ENCODE measurements around the gene RBFA.
"Not testable (repeated sequence)": the region's sequence is repeated elsewhere in the genome, so short reads cannot be mapped to it uniquely, and the experiment has no call there.

Gene RBFA

GRCh38 chr18:80010551-80010906 lies 23.7 kb upstream of the RBFA start:
- Mint-ChIP-seq H3K27me3 (no peaks in the 10 kb centered on the region), H3K9me3 (peaks cover 28% of the 10 kb centered on the region)

GRCh38 chr18:80011496-80012137 lies 22.6 kb upstream of the RBFA start:
- Mint-ChIP-seq H3K9me3 (peaks cover 25% of the 10 kb centered on the region), H3K36me3 (peaks cover 28% of the 10 kb centered on the region)
- H3K27me3 Mint-ChIP-seq, ATAC-seq, H3K4me1 Mint-ChIP-seq, H3K27ac Mint-ChIP-seq, H3K4me3 Mint-ChIP-seq: not testable (repeated sequence)

More at GRCh38 chr18:80010551-80010906, 23.7 kb upstream of the RBFA start:
- no peak overlapping the region for H3K27ac Mint-ChIP-seq
- peaks cover 28% of the 10 kb centered on the region for H3K36me3 Mint-ChIP-seq
- ATAC-seq, result no peak
- H3K4me3 Mint-ChIP-seq, result no peak overlapping the region
- H3K4me1 Mint-ChIP-seq, result no peaks in the 10 kb centered on the region

- no peaks in the 10 kb centered on the region for H3K4me1 Mint-ChIP-seq
- H3K27ac Mint-ChIP-seq, result no peak overlapping the region
- ATAC-seq, result no peak
- no peak overlapping the region for H3K4me3 Mint-ChIP-seq
- H3K27me3 Mint-ChIP-seq, result no peaks in the 10 kb centered on the region
- H3K9me3 Mint-ChIP-seq, result peaks cover 19% of the 10 kb centered on the region
- H3K36me3 Mint-ChIP-seq, result peaks cover 28% of the 10 kb centered on the region
These were observed 21.5 kb upstream of the RBFA start for GRCh38 chr18:80012714-80013113.

GRCh38 chr18:80022613-80023012 lies 11.6 kb upstream of the RBFA start:
- H3K9me3 Mint-ChIP-seq, result peaks cover 24% of the 10 kb centered on the region
- no peak overlapping the region for H3K4me3 Mint-ChIP-seq
- H3K27ac Mint-ChIP-seq, result no peak overlapping the region

GRCh38 chr18:80023173-80023572 lies 11.1 kb upstream of the RBFA start:
- ATAC-seq, result no peak
- no peaks in the 10 kb centered on the region for H3K4me1 Mint-ChIP-seq
- no peaks in the 10 kb centered on the region for H3K27me3 Mint-ChIP-seq
- H3K36me3 Mint-ChIP-seq, result peaks cover 45% of the 10 kb centered on the region
- no peak overlapping the region for H3K27ac Mint-ChIP-seq
- H3K4me3 Mint-ChIP-seq, result no peak overlapping the region
- peaks cover 22% of the 10 kb centered on the region for H3K9me3 Mint-ChIP-seq

More at GRCh38 chr18:80022613-80023012, 11.6 kb upstream of the RBFA start:
- Mint-ChIP-seq H3K27me3 (no peaks in the 10 kb centered on the region), H3K4me1 (no peaks in the 10 kb centered on the region), H3K36me3 (peaks cover 48% of the 10 kb centered on the region)
- ATAC-seq, result no peak

- peaks cover 17% of the 10 kb centered on the region for H3K9me3 Mint-ChIP-seq
- H3K27ac Mint-ChIP-seq, result no peak overlapping the region
- peaks cover 46% of the 10 kb centered on the region for H3K36me3 Mint-ChIP-seq
- H3K4me3 Mint-ChIP-seq, result no peak overlapping the region
- no peaks in the 10 kb centered on the region for H3K27me3 Mint-ChIP-seq
- no peak for ATAC-seq
- no peaks in the 10 kb centered on the region for H3K4me1 Mint-ChIP-seq
These were observed 7.9 kb upstream of the RBFA start for GRCh38 chr18:80026363-80026762.

GRCh38 chr18:80027719-80028118 lies 6.5 kb upstream of the RBFA start:
- H3K27me3 Mint-ChIP-seq, H3K4me1 Mint-ChIP-seq, ATAC-seq, H3K4me3 Mint-ChIP-seq, H3K27ac Mint-ChIP-seq: not testable (repeated sequence)
- H3K9me3 Mint-ChIP-seq, result peaks cover 17% of the 10 kb centered on the region
- H3K36me3 Mint-ChIP-seq, result peaks cover 46% of the 10 kb centered on the region

- Mint-ChIP-seq H3K4me1 (peaks cover 16% of the 10 kb centered on the region), H3K4me3 (no peak overlapping the region), H3K36me3 (peaks cover 39% of the 10 kb centered on the region), H3K9me3 (peaks cover 13% of the 10 kb centered on the region), H3K27me3 (no peaks in the 10 kb centered on the region), H3K27ac (no peak overlapping the region)
- no peak for ATAC-seq
These were observed 4.5 kb upstream of the RBFA start for GRCh38 chr18:80029690-80030089.

GRCh38 chr18:80033181-80034067 lies 810 bp upstream of the RBFA start:
- H3K27ac Mint-ChIP-seq, result peak overlapping the region; percentile 81
- no peaks in the 10 kb centered on the region for H3K27me3 Mint-ChIP-seq
- peak overlapping the region; percentile 79 for H3K4me3 Mint-ChIP-seq
- peaks cover 24% of the 10 kb centered on the region for H3K36me3 Mint-ChIP-seq
- peak; percentile 81 for ATAC-seq
- peaks cover 3% of the 10 kb centered on the region for H3K9me3 Mint-ChIP-seq
- peaks cover 33% of the 10 kb centered on the region for H3K4me1 Mint-ChIP-seq

- Mint-ChIP-seq H3K36me3 (peaks cover 28% of the 10 kb centered on the region), H3K27ac (peak overlapping the region; percentile 81), H3K4me1 (peaks cover 33% of the 10 kb centered on the region)
These were observed 695 bp downstream of the RBFA start for GRCh38 chr18:80034852-80035406.

GRCh38 chr18:80035997-80036396 lies 1.8 kb downstream of the RBFA start:
- H3K9me3 Mint-ChIP-seq, result no peaks in the 10 kb centered on the region
- no peak overlapping the region for H3K4me3 Mint-ChIP-seq
- H3K4me1 Mint-ChIP-seq, result peaks cover 33% of the 10 kb centered on the region
- no peaks in the 10 kb centered on the region for H3K27me3 Mint-ChIP-seq
- H3K36me3 Mint-ChIP-seq, result peaks cover 37% of the 10 kb centered on the region
- ATAC-seq, result no peak
- no peak overlapping the region for H3K27ac Mint-ChIP-seq

More at GRCh38 chr18:80034852-80035406, 695 bp downstream of the RBFA start:
- peak overlapping the region; percentile 79 for H3K4me3 Mint-ChIP-seq
- no peaks in the 10 kb centered on the region for H3K27me3 Mint-ChIP-seq
- H3K9me3 Mint-ChIP-seq, result no peaks in the 10 kb centered on the region
- ATAC-seq, result no peak

GRCh38 chr18:80037300-80037699 lies 3.1 kb downstream of the RBFA start:
- H3K4me1 Mint-ChIP-seq, result peaks cover 32% of the 10 kb centered on the region
- H3K4me3 Mint-ChIP-seq, result no peak overlapping the region
- no peak for ATAC-seq
- H3K27ac Mint-ChIP-seq, result no peak overlapping the region
- peaks cover 49% of the 10 kb centered on the region for H3K36me3 Mint-ChIP-seq
- no peaks in the 10 kb centered on the region for H3K9me3 Mint-ChIP-seq
- H3K27me3 Mint-ChIP-seq, result no peaks in the 10 kb centered on the region

- Mint-ChIP-seq H3K27ac (no peak overlapping the region), H3K4me3 (no peak overlapping the region), H3K4me1 (peaks cover 25% of the 10 kb centered on the region), H3K27me3 (no peaks in the 10 kb centered on the region), H3K36me3 (peaks cover 56% of the 10 kb centered on the region), H3K9me3 (no peaks in the 10 kb centered on the region)
- ATAC-seq, result no peak
These were observed 3.8 kb downstream of the RBFA start for GRCh38 chr18:80037869-80038630.

GRCh38 chr18:80040515-80040914 lies 6.3 kb downstream of the RBFA start:
- ATAC-seq, result no peak
- H3K9me3 Mint-ChIP-seq, result no peaks in the 10 kb centered on the region
- no peaks in the 10 kb centered on the region for H3K27me3 Mint-ChIP-seq
- peaks cover 9% of the 10 kb centered on the region for H3K4me1 Mint-ChIP-seq
- H3K27ac Mint-ChIP-seq, result no peak overlapping the region
- no peak overlapping the region for H3K4me3 Mint-ChIP-seq
- H3K36me3 Mint-ChIP-seq, result peaks cover 80% of the 10 kb centered on the region

GRCh38 chr18:80041424-80041823 lies 7.2 kb downstream of the RBFA start:
- Mint-ChIP-seq H3K9me3 (no peaks in the 10 kb centered on the region), H3K4me1 (no peaks in the 10 kb centered on the region), H3K27me3 (no peaks in the 10 kb centered on the region), H3K4me3 (no peak overlapping the region), H3K36me3 (peaks cover 88% of the 10 kb centered on the region), H3K27ac (no peak overlapping the region)
- no peak for ATAC-seq

Data from stimulated activated memory B cell treated with anti-CD40 and anti-IgM and Interleukin-4, amounts not matched to agents 10 μg/mL and 1 μg/mL and 100 μg/mL, for 72 hours (primary cell).